OCI-M1 (cell line): ENCODE data around the gene MAD2L1.
A peak's percentile ranks its signal among the peaks of the same experiment; 100 is the strongest.

ENCODE experiments used
- DNase-seq: peaks from one replicate; lab custom pipeline; 2025; lab: John Stamatoyannopoulos, UW

Gene MAD2L1

GRCh38 chr4:120057416-120057815, 9.2 kb downstream of the MAD2L1 start:
- no peak for DNase-seq

- DNase-seq = peak; percentile 51
These were observed 10.4 kb downstream of the MAD2L1 start for GRCh38 chr4:120056246-120056645.

- no peak for DNase-seq
These were observed 10.9 kb downstream of the MAD2L1 start for GRCh38 chr4:120055795-120056194.

GRCh38 chr4:120055162-120055561, 11.5 kb downstream of the MAD2L1 start:
- DNase-seq = no peak

GRCh38 chr4:120053911-120054310, 12.7 kb downstream of the MAD2L1 start:
- DNase-seq = peak; percentile 22

GRCh38 chr4:120052856-120053255, 13.8 kb downstream of the MAD2L1 start:
- DNase-seq = no peak

- DNase-seq = no peak
These were observed 15.4 kb downstream of the MAD2L1 start for GRCh38 chr4:120051253-120051652.

- peak; percentile 90 for DNase-seq
These were observed 16.7 kb downstream of the MAD2L1 start for GRCh38 chr4:120049732-120050494.

GRCh38 chr4:120043828-120044227, 22.8 kb downstream of the MAD2L1 start:
- DNase-seq = peak; percentile 13

GRCh38 chr4:120037411-120037810, 29.2 kb downstream of the MAD2L1 start:
- no peak for DNase-seq

GRCh38 chr4:120034913-120035312, 31.7 kb downstream of the MAD2L1 start:
- no peak for DNase-seq

GRCh38 chr4:120026853-120027252, 39.8 kb downstream of the MAD2L1 start:
- no peak for DNase-seq

GRCh38 chr4:120025516-120025915, 41.1 kb downstream of the MAD2L1 start:
- DNase-seq = no peak

GRCh38 chr4:120018786-120019185, 47.9 kb downstream of the MAD2L1 start:
- DNase-seq = no peak

GRCh38 chr4:120017939-120018692, 48.5 kb downstream of the MAD2L1 start:
- no peak for DNase-seq

- no peak for DNase-seq
These were observed 54.9 kb downstream of the MAD2L1 start for GRCh38 chr4:120011725-120012124.

- DNase-seq = no peak
These were observed 56.0 kb downstream of the MAD2L1 start for GRCh38 chr4:120010646-120011045.

- no peak for DNase-seq
These were observed 56.9 kb downstream of the MAD2L1 start for GRCh38 chr4:120009731-120010130.

- no peak for DNase-seq
These were observed 57.7 kb downstream of the MAD2L1 start for GRCh38 chr4:120008957-120009356.

GRCh38 chr4:120007896-120008436, 58.7 kb downstream of the MAD2L1 start:
- DNase-seq = no peak

- DNase-seq = peak; percentile 49
These were observed 59.3 kb downstream of the MAD2L1 start for GRCh38 chr4:120007191-120007871.
